SK-N-SH treated with all-trans-retinoic acid at 6 μM for 48 hours (cell line): Measurements from ENCODE around the gene SDC1.

Source experiments
- ATAC-seq: fragments of 200-7000 bp; cut with Tn5 transposase; 3 replicates; pipeline ENCODE4 v1.9.1; 2020; ENCODE audit warnings: mild to moderate bottlenecking, moderate library complexity
- BACH2 ChIP-seq: fragments of 250-450 bp; sonication (Bioruptor Pico); IDR thresholded peaks from 2 replicates; pipeline ENCODE4 v1.9.0; 2021; ENCODE audit warnings: mild to moderate bottlenecking, borderline replicate concordance
- CSDC2 ChIP-seq: fragments of 250-450 bp; sonication (Bioruptor Pico); IDR thresholded peaks from 2 replicates; pipeline ENCODE4 v1.5.0; 2020; ENCODE audit warnings: mild to moderate bottlenecking, moderate library complexity
- ESRRG ChIP-seq: fragments of 250-450 bp; sonication (Bioruptor Pico); IDR thresholded peaks from 2 replicates; pipeline ENCODE4 v1.6.1; 2021; ENCODE audit warnings: mild to moderate bottlenecking
- ISL1 ChIP-seq: fragments of 250-450 bp; sonication (Bioruptor Pico); IDR thresholded peaks from 2 replicates; pipeline ENCODE4 v2.1.2; 2022; ENCODE audit warnings: mild to moderate bottlenecking, moderate library complexity
- OSR1 ChIP-seq: fragments of 250-450 bp; sonication (Bioruptor Pico); IDR thresholded peaks from 2 replicates; pipeline ENCODE4 v1.8.0; 2022; ENCODE audit warnings: moderate library complexity, mild to moderate bottlenecking, inconsistent platforms
- PPARA ChIP-seq: fragments of 250-450 bp; sonication (Bioruptor Pico); IDR thresholded peaks from 2 replicates; pipeline ENCODE4 v1.5.0; 2020; ENCODE audit warnings: mild to moderate bottlenecking, borderline replicate concordance
- RARB ChIP-seq: fragments of 250-450 bp; sonication (Bioruptor Pico); IDR thresholded peaks from 2 replicates; pipeline ENCODE4 v1.8.0; 2021; ENCODE audit warnings: mild to moderate bottlenecking, moderate library complexity
- SNAI2 ChIP-seq: fragments of 250-450 bp; sonication (Bioruptor Pico); IDR thresholded peaks from 2 replicates; pipeline ENCODE4 v1.5.0; 2020; ENCODE audit warnings: mild to moderate bottlenecking, moderate library complexity
- TCF4 ChIP-seq: fragments of 250-450 bp; sonication (Bioruptor Pico); IDR thresholded peaks from 2 replicates; pipeline ENCODE4 v1.8.0; 2021; ENCODE audit warnings: mild to moderate bottlenecking, moderate library complexity, borderline replicate concordance
- TOX ChIP-seq: fragments of 250-450 bp; sonication (Bioruptor Pico); IDR thresholded peaks from 2 replicates; pipeline ENCODE4 v1.8.0; 2021; ENCODE audit warnings: mild to moderate bottlenecking, moderate library complexity, borderline replicate concordance
- ZC3H10 ChIP-seq: fragments of 250-450 bp; sonication (Bioruptor Pico); IDR thresholded peaks from 2 replicates; pipeline ENCODE4 v1.5.1; 2021; ENCODE audit warnings: mild to moderate bottlenecking, moderate library complexity
- ZFP3 ChIP-seq: fragments of 250-450 bp; sonication (Bioruptor Pico); IDR thresholded peaks from 2 replicates; pipeline ENCODE4 v1.5.0; 2020; ENCODE audit warnings: mild to moderate bottlenecking, moderate library complexity
- ZFP30 ChIP-seq: fragments of 450-650 bp; formaldehyde crosslinking; IDR thresholded peaks from 2 replicates; pipeline ENCODE4 v1.5.0; 2022; ENCODE audit warnings: mild to moderate bottlenecking, moderate library complexity
- ZNF565 ChIP-seq: fragments of 450-650 bp; formaldehyde crosslinking; conservative IDR thresholded peaks from 2 replicates; pipeline ENCODE4 v1.5.0; 2020; ENCODE audit warnings: low read depth, mild to moderate bottlenecking, moderate library complexity
- ZNF70 ChIP-seq: fragments of 450-650 bp; formaldehyde crosslinking; IDR thresholded peaks from 2 replicates; pipeline ENCODE4 v1.5.0; 2020; ENCODE audit warnings: mild to moderate bottlenecking, moderate library complexity
- ZNF8 ChIP-seq: fragments of 450-650 bp; formaldehyde crosslinking; IDR thresholded peaks from 2 replicates; pipeline ENCODE4 v1.5.0; 2020; ENCODE audit warnings: mild to moderate bottlenecking, moderate library complexity
- TF ChIP-seq, protein P1 (sequence below): fragments of 250-450 bp; sonication (Bioruptor Pico); IDR thresholded peaks from 2 replicates; pipeline ENCODE4 v1.5.1; 2020; ENCODE audit warnings: low read depth, mild to moderate bottlenecking, moderate library complexity
- TF ChIP-seq, protein P2 (sequence below): fragments of 250-450 bp; sonication (Bioruptor Pico); IDR thresholded peaks from 2 replicates; pipeline ENCODE4 v1.8.0; 2020; ENCODE audit warnings: mild to moderate bottlenecking, moderate library complexity, borderline replicate concordance
- TF ChIP-seq, protein P3 (sequence below): fragments of 250-450 bp; sonication (Bioruptor Pico); IDR thresholded peaks from 2 replicates; pipeline ENCODE4 v1.5.0; 2020; ENCODE audit warnings: mild to moderate bottlenecking, moderate library complexity
- TF ChIP-seq, protein P4 (sequence below): fragments of 250-450 bp; sonication (Bioruptor Pico); IDR thresholded peaks from 2 replicates; pipeline ENCODE4 v1.5.1; 2021; ENCODE audit warnings: mild to moderate bottlenecking, moderate library complexity
- TF ChIP-seq, protein P5 (sequence below): fragments of 250-450 bp; sonication (Bioruptor Pico); IDR thresholded peaks from 2 replicates; pipeline ENCODE4 v1.8.0; 2021; ENCODE audit warnings: low read depth, mild to moderate bottlenecking, moderate library complexity, borderline replicate concordance

Gene SDC1

DNA sequence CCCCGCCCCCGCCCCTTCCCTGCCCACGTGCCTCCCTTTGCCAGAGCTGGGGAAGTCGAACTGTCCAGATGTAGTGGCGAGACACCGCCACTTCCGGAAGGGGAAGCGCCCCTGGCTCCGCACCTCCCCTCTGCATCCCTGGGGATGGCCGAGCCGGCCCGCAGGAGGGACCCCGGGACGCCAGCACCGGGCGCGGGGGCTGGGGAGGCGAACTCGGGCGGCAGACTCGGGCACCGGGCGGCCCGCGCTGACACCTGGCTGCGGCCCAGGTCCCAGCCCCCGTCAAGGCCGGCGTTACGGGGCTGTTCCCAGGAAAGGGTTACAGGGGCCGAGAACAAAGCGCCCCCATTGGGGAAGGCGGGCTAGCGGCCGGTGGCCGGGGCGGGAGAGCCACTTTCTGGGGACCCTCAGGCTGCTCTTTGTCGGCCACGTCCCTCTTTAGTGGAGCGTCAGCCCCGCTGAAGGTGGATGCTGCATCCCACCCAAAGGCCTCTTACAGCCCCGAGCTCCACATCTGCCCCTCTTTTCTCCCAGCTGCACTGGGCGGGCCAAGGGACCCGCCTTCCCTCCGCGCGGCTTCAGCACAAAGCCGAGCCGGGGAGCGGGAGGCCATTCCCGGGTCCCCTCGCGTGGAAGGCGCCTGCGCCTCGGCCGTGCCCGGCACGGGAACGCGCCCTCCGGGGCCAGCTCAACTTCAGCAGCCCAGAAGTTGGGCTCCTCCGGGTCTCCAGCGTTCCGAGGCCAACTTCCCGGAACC, 1.3 kb downstream of the SDC1 start:
- TF ChIP-seq OSR1: no peak
- no peak for TF ChIP-seq SNAI2 (CRISPR knock-in tag)
- TF ChIP-seq, protein P1, sequence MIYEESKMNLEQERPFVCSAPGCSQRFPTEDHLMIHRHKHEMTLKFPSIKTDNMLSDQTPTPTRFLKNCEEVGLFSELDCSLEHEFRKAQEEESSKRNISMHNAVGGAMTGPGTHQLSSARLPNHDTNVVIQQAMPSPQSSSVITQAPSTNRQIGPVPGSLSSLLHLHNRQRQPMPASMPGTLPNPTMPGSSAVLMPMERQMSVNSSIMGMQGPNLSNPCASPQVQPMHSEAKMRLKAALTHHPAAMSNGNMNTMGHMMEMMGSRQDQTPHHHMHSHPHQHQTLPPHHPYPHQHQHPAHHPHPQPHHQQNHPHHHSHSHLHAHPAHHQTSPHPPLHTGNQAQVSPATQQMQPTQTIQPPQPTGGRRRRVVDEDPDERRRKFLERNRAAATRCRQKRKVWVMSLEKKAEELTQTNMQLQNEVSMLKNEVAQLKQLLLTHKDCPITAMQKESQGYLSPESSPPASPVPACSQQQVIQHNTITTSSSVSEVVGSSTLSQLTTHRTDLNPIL (CRISPR knock-in tag): no peak
- TF ChIP-seq, protein P2, sequence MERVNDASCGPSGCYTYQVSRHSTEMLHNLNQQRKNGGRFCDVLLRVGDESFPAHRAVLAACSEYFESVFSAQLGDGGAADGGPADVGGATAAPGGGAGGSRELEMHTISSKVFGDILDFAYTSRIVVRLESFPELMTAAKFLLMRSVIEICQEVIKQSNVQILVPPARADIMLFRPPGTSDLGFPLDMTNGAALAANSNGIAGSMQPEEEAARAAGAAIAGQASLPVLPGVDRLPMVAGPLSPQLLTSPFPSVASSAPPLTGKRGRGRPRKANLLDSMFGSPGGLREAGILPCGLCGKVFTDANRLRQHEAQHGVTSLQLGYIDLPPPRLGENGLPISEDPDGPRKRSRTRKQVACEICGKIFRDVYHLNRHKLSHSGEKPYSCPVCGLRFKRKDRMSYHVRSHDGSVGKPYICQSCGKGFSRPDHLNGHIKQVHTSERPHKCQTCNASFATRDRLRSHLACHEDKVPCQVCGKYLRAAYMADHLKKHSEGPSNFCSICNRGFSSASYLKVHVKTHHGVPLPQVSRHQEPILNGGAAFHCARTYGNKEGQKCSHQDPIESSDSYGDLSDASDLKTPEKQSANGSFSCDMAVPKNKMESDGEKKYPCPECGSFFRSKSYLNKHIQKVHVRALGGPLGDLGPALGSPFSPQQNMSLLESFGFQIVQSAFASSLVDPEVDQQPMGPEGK: no peak
- TF ChIP-seq ZC3H10 (CRISPR knock-in tag): no peak
- no peak for TF ChIP-seq RARB (CRISPR knock-in tag)
- TF ChIP-seq ZNF565 (CRISPR knock-in tag): no peak
- TF ChIP-seq, protein P3, sequence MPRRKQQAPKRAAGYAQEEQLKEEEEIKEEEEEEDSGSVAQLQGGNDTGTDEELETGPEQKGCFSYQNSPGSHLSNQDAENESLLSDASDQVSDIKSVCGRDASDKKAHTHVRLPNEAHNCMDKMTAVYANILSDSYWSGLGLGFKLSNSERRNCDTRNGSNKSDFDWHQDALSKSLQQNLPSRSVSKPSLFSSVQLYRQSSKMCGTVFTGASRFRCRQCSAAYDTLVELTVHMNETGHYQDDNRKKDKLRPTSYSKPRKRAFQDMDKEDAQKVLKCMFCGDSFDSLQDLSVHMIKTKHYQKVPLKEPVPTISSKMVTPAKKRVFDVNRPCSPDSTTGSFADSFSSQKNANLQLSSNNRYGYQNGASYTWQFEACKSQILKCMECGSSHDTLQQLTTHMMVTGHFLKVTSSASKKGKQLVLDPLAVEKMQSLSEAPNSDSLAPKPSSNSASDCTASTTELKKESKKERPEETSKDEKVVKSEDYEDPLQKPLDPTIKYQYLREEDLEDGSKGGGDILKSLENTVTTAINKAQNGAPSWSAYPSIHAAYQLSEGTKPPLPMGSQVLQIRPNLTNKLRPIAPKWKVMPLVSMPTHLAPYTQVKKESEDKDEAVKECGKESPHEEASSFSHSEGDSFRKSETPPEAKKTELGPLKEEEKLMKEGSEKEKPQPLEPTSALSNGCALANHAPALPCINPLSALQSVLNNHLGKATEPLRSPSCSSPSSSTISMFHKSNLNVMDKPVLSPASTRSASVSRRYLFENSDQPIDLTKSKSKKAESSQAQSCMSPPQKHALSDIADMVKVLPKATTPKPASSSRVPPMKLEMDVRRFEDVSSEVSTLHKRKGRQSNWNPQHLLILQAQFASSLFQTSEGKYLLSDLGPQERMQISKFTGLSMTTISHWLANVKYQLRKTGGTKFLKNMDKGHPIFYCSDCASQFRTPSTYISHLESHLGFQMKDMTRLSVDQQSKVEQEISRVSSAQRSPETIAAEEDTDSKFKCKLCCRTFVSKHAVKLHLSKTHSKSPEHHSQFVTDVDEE: no peak; the same call in 1 of the 2 replicates
- TF ChIP-seq TCF4 (CRISPR knock-in tag): no peak
- no peak for TF ChIP-seq BACH2 (CRISPR knock-in tag)
- no peak for TF ChIP-seq CSDC2 (CRISPR knock-in tag)
- TF ChIP-seq ZNF70 (CRISPR knock-in tag): no peak
- no peak for TF ChIP-seq ZNF8
- no peak for TF ChIP-seq PPARA (CRISPR knock-in tag)
- TF ChIP-seq ISL1 (CRISPR knock-in tag): no peak
- TF ChIP-seq, protein P4, sequence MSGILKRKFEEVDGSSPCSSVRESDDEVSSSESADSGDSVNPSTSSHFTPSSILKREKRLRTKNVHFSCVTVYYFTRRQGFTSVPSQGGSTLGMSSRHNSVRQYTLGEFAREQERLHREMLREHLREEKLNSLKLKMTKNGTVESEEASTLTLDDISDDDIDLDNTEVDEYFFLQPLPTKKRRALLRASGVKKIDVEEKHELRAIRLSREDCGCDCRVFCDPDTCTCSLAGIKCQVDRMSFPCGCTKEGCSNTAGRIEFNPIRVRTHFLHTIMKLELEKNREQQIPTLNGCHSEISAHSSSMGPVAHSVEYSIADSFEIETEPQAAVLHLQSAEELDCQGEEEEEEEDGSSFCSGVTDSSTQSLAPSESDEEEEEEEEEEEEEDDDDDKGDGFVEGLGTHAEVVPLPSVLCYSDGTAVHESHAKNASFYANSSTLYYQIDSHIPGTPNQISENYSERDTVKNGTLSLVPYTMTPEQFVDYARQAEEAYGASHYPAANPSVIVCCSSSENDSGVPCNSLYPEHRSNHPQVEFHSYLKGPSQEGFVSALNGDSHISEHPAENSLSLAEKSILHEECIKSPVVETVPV (CRISPR knock-in tag): no peak
- TF ChIP-seq, protein P5, sequence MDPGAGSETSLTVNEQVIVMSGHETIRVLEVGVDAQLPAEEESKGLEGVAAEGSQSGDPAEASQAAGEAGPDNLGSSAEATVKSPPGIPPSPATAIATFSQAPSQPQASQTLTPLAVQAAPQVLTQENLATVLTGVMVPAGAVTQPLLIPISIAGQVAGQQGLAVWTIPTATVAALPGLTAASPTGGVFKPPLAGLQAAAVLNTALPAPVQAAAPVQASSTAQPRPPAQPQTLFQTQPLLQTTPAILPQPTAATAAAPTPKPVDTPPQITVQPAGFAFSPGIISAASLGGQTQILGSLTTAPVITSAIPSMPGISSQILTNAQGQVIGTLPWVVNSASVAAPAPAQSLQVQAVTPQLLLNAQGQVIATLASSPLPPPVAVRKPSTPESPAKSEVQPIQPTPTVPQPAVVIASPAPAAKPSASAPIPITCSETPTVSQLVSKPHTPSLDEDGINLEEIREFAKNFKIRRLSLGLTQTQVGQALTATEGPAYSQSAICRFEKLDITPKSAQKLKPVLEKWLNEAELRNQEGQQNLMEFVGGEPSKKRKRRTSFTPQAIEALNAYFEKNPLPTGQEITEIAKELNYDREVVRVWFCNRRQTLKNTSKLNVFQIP: no peak
- no peak for TF ChIP-seq ZFP30
- TF ChIP-seq TOX: no peak
- ATAC-seq: peak; percentile 44

- no peak; the same call in 2 of the 3 replicates for ATAC-seq
- TF ChIP-seq, protein P5: no peak
- TF ChIP-seq TCF4 (CRISPR knock-in tag): no peak
- TF ChIP-seq OSR1: no peak
- no peak for TF ChIP-seq ZNF70 (CRISPR knock-in tag)
- TF ChIP-seq BACH2 (CRISPR knock-in tag): no peak
- TF ChIP-seq ZC3H10 (CRISPR knock-in tag): no peak
- TF ChIP-seq, protein P3: no peak
- no peak; the same call in 1 of the 2 replicates for TF ChIP-seq SNAI2 (CRISPR knock-in tag)
- no peak for TF ChIP-seq ESRRG
- TF ChIP-seq ZFP3 (CRISPR knock-in tag): no peak
- TF ChIP-seq CSDC2 (CRISPR knock-in tag): no peak
Measured at GRCh38 chr2:20222769-20223406, 2.0 kb downstream of the SDC1 start.
